Parathyroid adenoma (tissue), 2 donors: ENCODE data around the gene TBC1D22B.

Experiments
- H2AFZ ChIP-seq: fragments of 300-600 bp; sonication (generic); one replicate; pipeline ENCODE4 v1.7.0; 2017; ENCODE audit warnings: antibody characterized with exemption, mild to moderate bottlenecking
- H3K27ac ChIP-seq: fragments of 300-600 bp; sonication (generic); one replicate; pipeline ENCODE4 v1.7.0; 2017
- H3K27me3 ChIP-seq: fragments of 300-600 bp; sonication (generic); one replicate; pipeline ENCODE4 v1.7.0; 2017; ENCODE audit warnings: low read length; ENCODE audit not compliant: control insufficient read depth, insufficient read depth
- H3K36me3 ChIP-seq: fragments of 300-600 bp; sonication (generic); one replicate; pipeline ENCODE4 v1.7.0; 2017; ENCODE audit warnings: low read length; ENCODE audit not compliant: control insufficient read depth, insufficient read depth
- H3K4me1 ChIP-seq: fragments of 300-600 bp; sonication (generic); one replicate; pipeline ENCODE4 v1.7.0; 2017; ENCODE audit warnings: control low read depth
- H3K4me2 ChIP-seq: fragments of 300-600 bp; sonication (generic); one replicate; pipeline ENCODE4 v1.7.0; 2017; ENCODE audit warnings: low read length
- H3K4me3 ChIP-seq: fragments of 300-600 bp; sonication (generic); one replicate; pipeline ENCODE4 v1.7.0; 2017; ENCODE audit warnings: low read depth, low read length
- H3K79me2 ChIP-seq: fragments of 300-600 bp; sonication (generic); one replicate; pipeline ENCODE4 v1.7.0; 2017; ENCODE audit warnings: control low read depth
- H3K9ac ChIP-seq: fragments of 300-600 bp; sonication (generic); one replicate; pipeline ENCODE4 v1.7.0; 2017; ENCODE audit warnings: mild to moderate bottlenecking
- H3K9me3 ChIP-seq: fragments of 300-600 bp; sonication (generic); one replicate; pipeline ENCODE4 v1.7.0; 2017; ENCODE audit warnings: low read length; ENCODE audit not compliant: control insufficient read depth
- TF ChIP-seq, protein P1 (sequence below): fragments of 300-600 bp; sonication (generic); IDR thresholded peaks from one replicate; pipeline ENCODE4 v1.7.0; 2017; ENCODE audit warnings: antibody characterized with exemption, mild to moderate bottlenecking
- donor health status: primary hyperparathyroidism.

TBC1D22B gene

DNA sequence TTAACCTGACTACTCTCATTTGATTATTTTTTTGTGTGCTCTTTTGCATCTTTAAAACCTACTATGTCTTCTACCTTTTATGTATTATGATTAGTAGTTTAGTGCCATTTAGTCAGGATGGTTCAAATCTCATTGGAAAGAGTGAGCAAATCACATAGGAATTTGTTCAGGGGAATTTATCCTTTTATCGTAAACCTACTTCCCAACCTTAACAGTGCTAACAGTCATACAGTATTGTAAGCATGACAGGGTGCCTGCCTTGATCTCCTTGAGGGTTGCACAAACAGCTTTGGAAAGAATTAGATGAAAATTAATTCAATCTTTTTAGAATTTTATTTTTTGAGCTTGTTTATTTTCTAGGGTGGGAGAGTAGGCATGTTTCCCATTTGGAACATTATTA, 114.5 kb downstream of the TBC1D22B start:
- Histone ChIP-seq H3K36me3 (no peaks in the 10 kb centered on the region), H2AFZ (no peak overlapping the region), H3K79me2 (no peaks in the 10 kb centered on the region), H3K4me2 (no peak overlapping the region), H3K9me3 (no peaks in the 10 kb centered on the region), H3K27ac (no peak overlapping the region), H3K4me1 (no peaks in the 10 kb centered on the region), H3K4me3 (no peak overlapping the region), H3K9ac (no peak overlapping the region), H3K27me3 (no peaks in the 10 kb centered on the region)
- TF ChIP-seq, protein P1, sequence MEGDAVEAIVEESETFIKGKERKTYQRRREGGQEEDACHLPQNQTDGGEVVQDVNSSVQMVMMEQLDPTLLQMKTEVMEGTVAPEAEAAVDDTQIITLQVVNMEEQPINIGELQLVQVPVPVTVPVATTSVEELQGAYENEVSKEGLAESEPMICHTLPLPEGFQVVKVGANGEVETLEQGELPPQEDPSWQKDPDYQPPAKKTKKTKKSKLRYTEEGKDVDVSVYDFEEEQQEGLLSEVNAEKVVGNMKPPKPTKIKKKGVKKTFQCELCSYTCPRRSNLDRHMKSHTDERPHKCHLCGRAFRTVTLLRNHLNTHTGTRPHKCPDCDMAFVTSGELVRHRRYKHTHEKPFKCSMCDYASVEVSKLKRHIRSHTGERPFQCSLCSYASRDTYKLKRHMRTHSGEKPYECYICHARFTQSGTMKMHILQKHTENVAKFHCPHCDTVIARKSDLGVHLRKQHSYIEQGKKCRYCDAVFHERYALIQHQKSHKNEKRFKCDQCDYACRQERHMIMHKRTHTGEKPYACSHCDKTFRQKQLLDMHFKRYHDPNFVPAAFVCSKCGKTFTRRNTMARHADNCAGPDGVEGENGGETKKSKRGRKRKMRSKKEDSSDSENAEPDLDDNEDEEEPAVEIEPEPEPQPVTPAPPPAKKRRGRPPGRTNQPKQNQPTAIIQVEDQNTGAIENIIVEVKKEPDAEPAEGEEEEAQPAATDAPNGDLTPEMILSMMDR = no peak

DNA sequence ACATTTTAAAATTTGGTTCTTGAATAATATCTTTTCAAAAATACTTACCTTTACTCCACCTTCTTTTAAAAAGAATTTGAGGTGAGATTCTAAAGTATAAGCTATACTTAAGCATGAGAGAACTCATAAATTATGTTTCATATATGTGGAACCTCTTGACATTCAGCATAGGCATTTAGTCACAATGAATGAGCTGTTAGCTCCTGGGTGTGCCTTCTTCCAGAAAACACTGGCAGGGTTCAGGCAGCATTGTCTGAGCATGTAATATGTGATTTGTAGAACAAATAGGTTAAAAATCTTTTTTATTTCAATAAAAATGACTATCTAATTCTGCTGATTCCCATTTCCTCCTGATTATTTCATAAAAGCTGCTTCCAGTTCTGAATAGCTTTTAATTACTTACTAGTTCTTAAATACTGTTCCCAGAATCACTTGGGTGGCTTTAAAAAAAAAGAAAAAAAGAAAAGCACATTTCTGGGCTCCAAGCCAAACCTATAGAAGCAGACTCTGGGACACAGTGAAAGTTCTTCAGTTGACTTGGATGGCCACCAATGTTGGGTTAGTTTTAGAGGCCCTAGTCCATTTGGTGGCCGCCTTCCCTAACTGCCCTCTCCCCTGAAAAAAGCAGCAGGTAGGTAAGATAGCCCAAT, 116.4 kb downstream of the TBC1D22B start:
- no peak overlapping the region for H3K9ac ChIP-seq
- no peaks in the 10 kb centered on the region for H3K4me1 ChIP-seq
- no peaks in the 10 kb centered on the region for H3K36me3 ChIP-seq
- H3K4me2 ChIP-seq = no peak overlapping the region
- no peak overlapping the region for H2AFZ ChIP-seq
- H3K4me3 ChIP-seq = no peak overlapping the region
- no peak overlapping the region for H3K27ac ChIP-seq
- TF ChIP-seq, protein P1 = no peak
- H3K79me2 ChIP-seq = no peaks in the 10 kb centered on the region
- H3K27me3 ChIP-seq = no peaks in the 10 kb centered on the region
- H3K9me3 ChIP-seq = no peaks in the 10 kb centered on the region

DNA sequence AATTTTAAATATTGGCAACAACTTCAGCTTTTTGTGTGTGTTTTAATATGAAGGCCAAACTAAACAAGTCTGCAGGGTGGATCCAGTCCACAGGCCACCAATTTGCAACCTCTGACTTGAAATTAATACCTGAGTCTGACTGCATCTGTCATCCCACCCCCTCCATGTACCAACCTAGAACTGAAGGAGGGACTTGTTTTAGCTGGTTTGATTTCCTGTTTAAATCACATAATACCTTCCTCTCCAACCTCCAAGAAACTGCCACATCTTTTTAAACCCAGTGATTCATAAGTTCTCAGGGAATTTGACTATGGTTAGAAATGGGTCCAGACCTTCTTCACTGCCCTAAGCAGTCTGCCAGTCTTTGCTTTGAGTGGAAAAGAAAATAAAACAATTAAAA, 117.8 kb downstream of the TBC1D22B start:
- H3K27me3 ChIP-seq = no peaks in the 10 kb centered on the region
- no peaks in the 10 kb centered on the region for H3K36me3 ChIP-seq
- H3K9me3 ChIP-seq = no peaks in the 10 kb centered on the region
- H3K27ac ChIP-seq = no peak overlapping the region
- H3K79me2 ChIP-seq = no peaks in the 10 kb centered on the region
- TF ChIP-seq, protein P1 = no peak
- H3K4me3 ChIP-seq = no peak overlapping the region
- no peaks in the 10 kb centered on the region for H3K4me1 ChIP-seq
- no peak overlapping the region for H3K4me2 ChIP-seq
- H3K9ac ChIP-seq = no peak overlapping the region
- H2AFZ ChIP-seq = no peak overlapping the region

DNA sequence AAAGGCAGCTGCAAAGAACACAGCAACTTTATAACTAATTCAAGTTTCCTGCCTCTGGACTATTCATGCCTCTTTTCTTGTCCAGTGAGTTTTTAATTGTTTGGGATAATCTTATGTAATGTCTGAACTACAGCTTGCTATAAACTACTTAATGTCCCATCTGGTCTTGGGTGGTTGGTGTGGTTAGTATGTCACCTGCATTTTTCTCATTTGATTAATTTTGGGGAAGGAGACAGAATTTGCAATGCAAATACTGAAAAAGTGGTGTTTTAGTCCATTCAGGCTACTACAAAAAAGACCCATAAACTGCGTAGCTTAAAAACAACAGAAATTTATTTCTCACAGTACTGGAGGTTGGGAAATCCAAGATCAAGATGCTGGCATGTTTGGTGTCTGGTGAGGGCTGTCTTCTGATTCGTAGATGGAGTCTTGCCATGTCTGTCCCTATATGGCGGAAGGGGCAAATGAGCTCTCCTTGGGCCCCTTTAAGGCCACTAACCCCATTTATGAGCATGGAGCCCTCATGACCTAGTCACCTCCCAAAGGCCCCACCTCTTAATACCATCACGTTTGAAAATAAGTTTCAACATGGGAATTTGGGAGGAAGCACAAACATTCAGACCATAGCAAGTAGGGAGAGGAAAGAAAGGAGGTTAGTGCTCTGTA, 118.6 kb downstream of the TBC1D22B start:
- no peaks in the 10 kb centered on the region for H3K27me3 ChIP-seq
- H3K79me2 ChIP-seq = no peaks in the 10 kb centered on the region
- no peak overlapping the region for H3K4me2 ChIP-seq
- H3K27ac ChIP-seq = no peak overlapping the region
- H3K9me3 ChIP-seq = no peaks in the 10 kb centered on the region
- no peak overlapping the region for H2AFZ ChIP-seq
- no peak overlapping the region for H3K4me3 ChIP-seq
- no peaks in the 10 kb centered on the region for H3K4me1 ChIP-seq
- TF ChIP-seq, protein P1 = no peak
- H3K36me3 ChIP-seq = no peaks in the 10 kb centered on the region
- no peak overlapping the region for H3K9ac ChIP-seq

DNA sequence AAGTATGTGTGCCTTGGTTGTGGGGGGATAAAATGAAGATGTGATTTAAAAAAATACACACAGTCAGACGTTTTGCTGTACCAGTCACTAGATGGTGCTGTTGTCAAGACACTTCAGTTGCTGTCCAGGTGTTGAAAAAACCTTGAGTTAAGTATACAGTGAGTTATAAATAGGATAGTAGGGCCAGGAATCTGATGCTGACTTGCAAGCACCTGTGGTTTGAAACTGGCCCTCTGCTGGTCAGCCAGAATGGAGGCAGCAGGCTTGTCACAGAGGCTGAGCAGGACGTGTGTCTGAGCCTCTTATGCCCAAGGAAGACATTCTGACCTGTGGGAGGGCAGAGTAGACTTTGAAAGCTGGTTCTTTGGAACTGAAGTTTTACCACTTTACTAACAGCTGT, 124.0 kb downstream of the TBC1D22B start:
- Histone ChIP-seq H3K4me1 (no peaks in the 10 kb centered on the region), H3K27me3 (no peaks in the 10 kb centered on the region), H2AFZ (no peak overlapping the region), H3K27ac (no peak overlapping the region), H3K9me3 (no peaks in the 10 kb centered on the region), H3K4me3 (no peak overlapping the region), H3K4me2 (no peak overlapping the region), H3K9ac (no peak overlapping the region), H3K79me2 (no peaks in the 10 kb centered on the region), H3K36me3 (no peaks in the 10 kb centered on the region)
- TF ChIP-seq, protein P1 = peak; percentile 46
